Stimulated activated naive B cell treated with anti-CD40 and anti-IgM and Interleukin-4, amounts not matched to agents 10 μg/mL and 1 μg/mL and 100 μg/mL, for 72 hours (primary cell): ENCODE results near the gene WRAP53.

Source experiments
- ATAC-seq, 2 donors: fragments of 150-1000 bp; cut with Tn5 transposase; replicated peaks; 2 replicates each; pipeline ENCODE4 v1.10.0; 2021; ENCODE audit warnings: moderate library complexity in 1 of 2
- DNase-seq: peaks from one replicate; pipeline ENCODE4 v3.0.0; 2021
- H3K27ac Mint-ChIP-seq: one replicate; pipeline ENCODE4 v1.8.0; 2022; ENCODE audit warnings: mild to moderate bottlenecking, mixed read lengths
- H3K27me3 Mint-ChIP-seq, 2 donors: one replicate each; pipeline ENCODE4 v1.8.0; 2022; ENCODE audit warnings: mixed read lengths in 2 of 2
- H3K36me3 Mint-ChIP-seq, 2 donors: one replicate each; pipeline ENCODE4 v1.8.0; 2022; ENCODE audit warnings: mixed read lengths in 2 of 2, mild to moderate bottlenecking in 1 of 2
- H3K4me1 Mint-ChIP-seq, 2 donors: one replicate each; pipeline ENCODE4 v1.8.0; 2022; ENCODE audit warnings: mixed read lengths in 2 of 2, mild to moderate bottlenecking in 1 of 2
- H3K4me3 Mint-ChIP-seq, 2 donors: one replicate each; pipeline ENCODE4 v1.8.0; 2022; ENCODE audit warnings: mild to moderate bottlenecking in 2 of 2, mixed read lengths in 2 of 2, moderate library complexity in 1 of 2
- H3K9me3 Mint-ChIP-seq, 2 donors: one replicate each; pipeline ENCODE4 v1.8.0; 2022; ENCODE audit warnings: mixed read lengths in 2 of 2, mild to moderate bottlenecking in 1 of 2

The WRAP53 gene

DNA sequence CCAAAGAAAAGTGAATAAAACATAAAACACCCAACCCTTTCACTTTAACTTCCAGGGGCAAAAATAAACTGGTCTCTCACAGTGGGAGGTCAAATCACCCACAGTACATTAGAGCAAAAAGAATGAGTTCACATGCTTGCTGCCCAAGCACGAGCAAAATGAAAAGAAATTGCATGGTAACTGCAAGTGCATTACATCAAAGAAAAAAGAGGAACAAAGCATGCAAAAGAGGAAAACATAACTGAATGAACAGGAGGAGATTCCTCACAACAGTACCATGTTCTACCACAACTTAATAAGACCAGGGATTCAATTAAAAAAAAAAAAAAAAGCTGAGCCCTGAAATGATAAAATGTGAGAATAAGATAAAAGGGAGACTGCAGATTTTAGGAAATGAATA lies 41.5 kb downstream of the WRAP53 start:
- DNase-seq (no peak), ATAC-seq (no peak)
- no peak overlapping the region for H3K4me3 Mint-ChIP-seq
- no peaks in the 10 kb centered on the region for H3K9me3 Mint-ChIP-seq
- no peaks in the 10 kb centered on the region for H3K36me3 Mint-ChIP-seq
- peaks cover 5 to 13% of the 10 kb centered on the region in 2 donors for H3K4me1 Mint-ChIP-seq
- peaks cover 14 to 19% of the 10 kb centered on the region in 2 donors for H3K27me3 Mint-ChIP-seq
- peak overlapping the region; percentile 53 for H3K27ac Mint-ChIP-seq

DNA sequence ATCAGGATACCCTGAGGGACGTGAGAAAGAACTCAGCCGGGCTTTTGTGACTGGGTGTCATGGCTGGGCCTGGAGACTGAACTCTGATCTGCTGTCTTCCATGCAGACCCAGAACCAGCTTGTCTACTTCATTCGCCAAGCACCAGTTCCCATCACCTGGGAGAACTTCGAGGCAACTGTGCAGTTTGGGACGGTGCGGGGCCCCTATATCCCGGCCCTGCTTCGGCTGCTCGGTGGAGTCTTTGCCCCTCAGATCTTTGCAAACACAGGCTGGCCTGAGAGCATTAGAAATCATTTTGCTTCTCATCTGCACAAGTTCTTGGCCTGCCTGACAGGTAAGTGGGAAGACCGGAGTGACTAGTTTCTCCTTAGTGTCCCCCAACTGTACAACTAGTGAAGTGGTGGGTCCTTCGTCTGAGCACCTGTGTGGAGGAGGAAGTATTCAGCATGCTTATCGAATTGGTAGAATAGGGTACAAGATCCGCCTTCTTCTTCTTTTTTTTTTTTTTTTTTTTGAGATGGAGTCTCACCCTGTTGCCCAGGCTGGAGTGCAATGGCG lies 44.8 kb downstream of the WRAP53 start:
- no peak for ATAC-seq
- peaks cover 24 to 36% of the 10 kb centered on the region in 2 donors for H3K27me3 Mint-ChIP-seq
- no peak for DNase-seq
- no peaks in the 10 kb centered on the region for H3K36me3 Mint-ChIP-seq
- H3K9me3 Mint-ChIP-seq = no peaks in the 10 kb centered on the region
- no peak overlapping the region for H3K4me3 Mint-ChIP-seq
- no peak overlapping the region for H3K27ac Mint-ChIP-seq
- peaks cover 5 to 13% of the 10 kb centered on the region in 2 donors for H3K4me1 Mint-ChIP-seq

DNA sequence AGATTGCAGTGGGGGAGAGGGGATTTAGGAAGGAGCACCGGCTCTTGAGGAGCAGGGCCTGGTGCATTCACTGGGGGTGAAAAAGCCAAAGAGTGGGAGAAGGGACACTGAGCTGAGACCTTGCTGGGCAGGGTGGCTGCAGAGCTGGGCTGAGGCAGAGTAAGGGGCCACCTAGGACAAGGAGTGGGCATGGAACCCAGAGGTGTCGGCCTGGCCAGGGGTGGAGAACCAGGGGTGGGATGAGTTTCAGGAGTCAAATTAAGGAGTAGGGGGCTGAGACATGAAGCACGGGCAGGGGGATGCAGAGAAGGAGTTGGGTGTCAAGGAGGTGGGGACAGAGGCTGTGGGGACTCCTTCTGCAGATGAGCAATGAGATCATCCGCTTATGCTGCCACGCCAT lies 49.3 kb downstream of the WRAP53 start:
- Mint-ChIP-seq H3K4me1 (no peaks in the 10 kb centered on the region), H3K36me3 (no peaks in the 10 kb centered on the region), H3K27ac (no peak overlapping the region), H3K4me3 (no peak overlapping the region), H3K9me3 (no peaks in the 10 kb centered on the region), H3K27me3 (peaks cover 49 to 58% of the 10 kb centered on the region in 2 donors)
- DNase-seq = no peak
- no peak for ATAC-seq

DNA sequence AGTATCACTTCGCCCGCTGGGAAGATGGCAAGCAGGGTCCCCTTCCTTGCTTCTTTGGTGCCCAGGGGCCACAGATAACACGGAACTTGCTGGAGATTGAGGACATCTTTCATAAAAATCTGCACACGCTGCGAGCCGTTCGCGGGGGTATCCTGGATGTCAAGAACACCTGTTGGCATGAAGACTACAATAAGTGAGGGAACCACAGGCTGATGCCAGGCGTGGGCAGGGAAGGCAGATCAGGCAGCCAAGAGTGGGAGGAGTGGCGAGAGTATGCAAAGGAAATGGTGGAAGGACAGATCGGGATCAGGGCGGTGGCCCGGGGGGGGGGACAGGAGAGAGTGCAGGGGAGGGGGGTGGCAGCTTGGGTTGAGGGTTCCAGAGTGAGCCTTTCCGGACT lies 51.5 kb downstream of the WRAP53 start:
- Mint-ChIP-seq H3K36me3 (no peaks in the 10 kb centered on the region), H3K9me3 (no peaks in the 10 kb centered on the region), H3K4me3 (no peak overlapping the region), H3K4me1 (no peaks in the 10 kb centered on the region), H3K27me3 (peaks cover 49 to 53% of the 10 kb centered on the region in 2 donors), H3K27ac (no peak overlapping the region)
- no peak for ATAC-seq
- no peak for DNase-seq

DNA sequence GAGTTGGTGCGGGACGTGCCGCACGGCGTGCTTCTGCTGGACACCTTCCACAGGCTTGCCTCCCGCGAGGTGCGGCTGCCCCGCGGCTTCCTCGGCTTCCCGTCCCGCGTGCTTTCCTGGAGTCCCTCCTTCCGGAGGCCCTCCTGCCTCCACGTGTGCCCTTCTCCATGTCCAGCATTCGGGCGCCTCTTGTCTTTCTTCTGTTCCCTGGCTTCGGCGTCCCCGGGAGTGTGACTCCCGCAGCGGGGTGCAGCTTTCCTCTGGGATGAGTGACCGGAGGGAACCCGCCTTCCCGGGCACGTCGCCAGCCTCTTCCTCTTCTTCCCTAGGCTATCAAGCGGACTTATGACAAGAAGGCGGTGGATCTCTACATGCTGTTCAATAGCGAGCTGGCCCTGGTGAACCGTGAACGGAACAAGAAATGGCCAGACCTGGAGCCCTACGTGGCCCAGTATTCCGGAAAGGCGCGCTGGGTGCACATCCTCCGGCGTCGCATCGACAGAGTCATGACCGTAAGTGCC lies 52.3 kb downstream of the WRAP53 start:
- Mint-ChIP-seq H3K4me1 (no peaks in the 10 kb centered on the region), H3K27me3 (peaks cover 49% of the 10 kb centered on the region in 2 donors), H3K9me3 (no peaks in the 10 kb centered on the region), H3K36me3 (no peaks in the 10 kb centered on the region), H3K27ac (no peak overlapping the region), H3K4me3 (no peak overlapping the region)
- DNase-seq (no peak), ATAC-seq (no peak)

DNA sequence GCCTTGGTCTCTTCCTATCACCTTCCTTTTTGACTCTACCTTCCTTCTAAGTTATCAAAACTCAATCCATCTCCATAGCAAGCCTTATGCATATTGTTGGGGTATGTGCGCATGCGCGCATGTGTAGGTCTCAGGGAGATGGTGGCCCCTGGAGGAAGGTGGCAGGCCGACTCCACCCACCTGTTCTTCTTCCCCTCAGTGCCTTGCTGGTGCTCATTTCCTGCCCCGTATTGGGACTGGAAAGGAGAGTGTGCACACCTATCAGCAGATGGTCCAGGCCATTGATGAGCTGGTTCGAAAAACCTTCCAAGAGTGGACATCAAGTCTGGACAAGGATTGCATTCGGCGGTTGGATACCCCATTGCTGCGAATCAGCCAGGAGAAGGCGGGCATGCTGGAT lies 54.5 kb downstream of the WRAP53 start:
- no peaks in the 10 kb centered on the region for H3K36me3 Mint-ChIP-seq
- H3K4me1 Mint-ChIP-seq = no peaks in the 10 kb centered on the region
- peaks cover 34 to 37% of the 10 kb centered on the region in 2 donors for H3K27me3 Mint-ChIP-seq
- no peak overlapping the region for H3K27ac Mint-ChIP-seq
- H3K4me3 Mint-ChIP-seq = no peak overlapping the region
- ATAC-seq (no peak), DNase-seq (no peak)
- H3K9me3 Mint-ChIP-seq = no peaks in the 10 kb centered on the region

DNA sequence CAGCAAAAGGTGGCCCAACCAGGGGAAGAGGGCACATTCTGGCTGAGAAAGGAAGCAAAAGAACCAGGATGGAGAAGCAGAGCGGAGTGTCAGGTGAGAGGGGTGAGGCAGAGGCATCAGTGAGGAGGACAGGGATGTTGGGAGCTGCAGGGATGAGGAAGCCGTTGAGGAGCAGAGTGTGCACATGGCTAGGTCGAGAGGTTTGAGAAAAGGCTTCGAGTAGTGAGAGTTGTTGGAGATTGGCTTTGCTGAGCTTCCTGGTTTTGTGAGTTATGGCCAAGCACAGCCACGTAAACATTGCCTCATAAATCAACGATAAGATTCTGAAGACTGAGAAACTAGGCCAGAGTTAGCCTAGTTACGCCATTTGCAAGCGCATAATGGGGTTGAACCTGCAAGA lies 56.1 kb downstream of the WRAP53 start:
- ATAC-seq (no peak), DNase-seq (no peak)
- H3K27ac Mint-ChIP-seq = no peak overlapping the region
- H3K36me3 Mint-ChIP-seq = no peaks in the 10 kb centered on the region
- no peaks in the 10 kb centered on the region for H3K9me3 Mint-ChIP-seq
- H3K4me3 Mint-ChIP-seq = no peak overlapping the region
- no peaks in the 10 kb centered on the region for H3K4me1 Mint-ChIP-seq
- H3K27me3 Mint-ChIP-seq = peaks cover 31 to 38% of the 10 kb centered on the region in 2 donors

DNA sequence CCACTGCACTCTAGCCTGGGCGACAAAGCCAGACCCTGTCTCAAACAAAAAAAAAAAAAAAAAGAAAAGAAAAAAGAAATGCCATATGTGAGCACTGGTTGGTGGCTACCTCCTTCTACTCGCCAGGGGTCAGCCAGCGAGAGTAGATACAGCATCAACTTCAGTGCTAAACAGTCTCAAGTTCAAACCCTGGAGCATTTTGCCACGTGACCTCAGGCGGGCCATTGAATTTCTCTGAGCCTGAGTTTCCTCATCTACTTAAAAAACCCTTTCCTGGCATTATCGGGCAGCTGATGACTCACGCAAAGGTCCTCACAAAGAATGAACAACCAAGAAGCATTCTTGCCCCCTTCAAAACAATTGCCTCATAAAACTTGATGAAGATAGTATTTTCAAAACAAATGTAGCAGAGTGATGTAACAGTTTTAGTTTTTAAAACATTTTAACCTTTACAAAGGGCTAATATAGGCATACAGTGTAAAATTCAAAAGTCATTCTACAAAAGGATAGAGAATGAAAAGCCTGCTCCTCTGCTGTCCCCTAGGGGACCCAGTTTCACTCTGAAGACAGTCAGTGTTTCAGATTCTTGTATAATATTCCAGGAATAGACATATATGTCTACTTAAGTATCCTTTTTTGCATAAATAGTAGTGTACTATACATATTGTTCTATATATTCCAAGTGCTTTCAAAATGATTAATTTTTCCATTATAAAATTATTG lies 57.6 kb downstream of the WRAP53 start:
- Mint-ChIP-seq H3K27ac (no peak overlapping the region), H3K27me3 (peaks cover 27 to 33% of the 10 kb centered on the region in 2 donors), H3K9me3 (no peaks in the 10 kb centered on the region), H3K4me1 (no peaks in the 10 kb centered on the region), H3K4me3 (no peak overlapping the region), H3K36me3 (no peaks in the 10 kb centered on the region)
- ATAC-seq (no peak), DNase-seq (no peak)

DNA sequence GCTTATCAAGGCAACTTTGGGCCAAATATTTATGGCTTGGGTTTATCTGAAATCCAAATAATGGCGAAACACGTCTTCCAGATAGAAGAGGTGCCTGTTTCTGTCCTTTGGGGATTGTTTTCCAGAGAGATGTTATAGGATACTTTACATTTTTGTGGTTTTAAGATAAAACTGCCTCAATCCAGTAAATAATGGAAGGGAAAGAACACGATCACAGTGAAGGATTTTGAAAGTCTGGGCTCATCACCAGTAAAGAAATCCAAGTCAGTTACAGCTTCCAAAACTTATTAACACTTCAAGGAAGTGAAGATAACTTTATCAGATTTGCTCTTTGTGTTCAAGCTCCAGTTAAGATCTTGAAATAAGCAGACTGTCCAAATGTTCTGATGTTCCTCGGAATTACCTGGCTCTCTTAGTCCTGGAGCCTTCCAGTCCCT lies 59.4 kb downstream of the WRAP53 start:
- Mint-ChIP-seq H3K27me3 (peaks cover 17 to 26% of the 10 kb centered on the region in 2 donors), H3K9me3 (no peaks in the 10 kb centered on the region), H3K36me3 (no peaks in the 10 kb centered on the region), H3K4me3 (no peak overlapping the region), H3K27ac (no peak overlapping the region), H3K4me1 (no peaks in the 10 kb centered on the region)
- ATAC-seq = no peak
- no peak for DNase-seq

DNA sequence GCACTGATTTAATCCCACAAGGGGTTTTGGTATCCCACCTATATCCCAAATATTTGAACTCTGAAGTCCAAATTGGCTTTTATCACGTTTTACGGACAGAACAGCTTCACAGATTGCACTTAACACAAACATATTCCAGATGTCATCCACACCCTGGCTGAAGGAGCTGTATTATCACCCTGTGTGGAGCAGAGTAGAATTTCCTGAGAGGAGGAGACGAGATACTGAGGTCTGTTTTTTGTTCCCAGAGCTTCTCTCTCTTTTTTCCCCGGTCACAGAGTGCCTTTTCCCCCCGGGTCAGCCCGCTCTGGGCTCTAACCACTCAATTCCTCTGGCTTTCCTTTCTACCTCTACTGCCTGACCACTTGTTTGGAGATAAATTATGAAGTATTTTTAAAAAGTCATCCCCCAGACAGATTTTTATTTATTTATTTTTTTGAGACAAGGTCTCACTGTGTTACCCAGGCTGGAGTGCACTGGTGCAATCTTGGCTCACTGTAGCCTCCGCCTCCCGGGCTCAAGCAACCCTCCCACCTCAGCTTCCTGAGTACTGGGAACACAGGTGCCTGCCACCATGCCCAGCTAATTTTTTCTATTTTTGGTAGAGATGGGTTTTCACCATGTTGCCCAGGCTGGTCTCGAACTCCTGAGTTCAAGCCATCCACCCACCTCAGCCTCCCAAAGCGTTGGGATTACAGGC lies 59.9 kb downstream of the WRAP53 start:
- ATAC-seq (no peak), DNase-seq (no peak)
- Mint-ChIP-seq H3K4me3 (no peak overlapping the region), H3K36me3 (no peaks in the 10 kb centered on the region), H3K27ac (no peak overlapping the region), H3K27me3 (peaks cover 19 to 29% of the 10 kb centered on the region in 2 donors), H3K9me3 (no peaks in the 10 kb centered on the region), H3K4me1 (no peaks in the 10 kb centered on the region)

DNA sequence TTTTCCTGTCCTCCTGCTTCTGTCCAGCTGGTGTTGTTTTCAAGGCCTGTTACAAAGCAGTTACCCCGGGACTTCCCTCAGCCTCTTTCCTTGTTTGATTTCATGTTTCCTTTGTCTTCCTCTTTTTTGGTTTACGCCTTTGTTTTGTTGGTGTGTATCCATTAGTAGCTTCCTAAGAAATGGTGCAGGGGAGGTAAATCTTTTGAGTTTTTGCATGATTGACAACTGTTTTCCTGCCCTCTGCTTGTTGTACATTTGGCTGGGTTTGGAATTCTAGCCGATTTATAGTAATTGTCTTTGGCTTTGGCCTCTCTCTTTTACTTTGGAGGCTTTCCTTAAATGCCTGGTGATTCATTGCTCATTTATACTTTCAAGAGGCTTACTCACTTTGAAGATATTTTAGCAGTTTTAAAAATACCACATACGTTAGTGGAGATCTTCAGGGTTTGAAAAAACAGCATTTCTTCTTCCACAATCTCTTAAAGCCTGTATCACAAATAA lies 62.1 kb downstream of the WRAP53 start:
- Mint-ChIP-seq H3K4me3 (no peak overlapping the region), H3K36me3 (no peaks in the 10 kb centered on the region), H3K27ac (no peak overlapping the region), H3K9me3 (no peaks in the 10 kb centered on the region), H3K4me1 (no peaks in the 10 kb centered on the region), H3K27me3 (peaks cover 30 to 38% of the 10 kb centered on the region in 2 donors)
- ATAC-seq (no peak), DNase-seq (no peak)
